IPS-18a (cell line): ENCODE data around the gene CITED1.

Experiments used
- H3K27ac ChIP-seq: one replicate; pipeline ENCODE4 v1.5.1; 2013; ENCODE audit warnings: low read length
- H3K27me3 ChIP-seq: one replicate; pipeline ENCODE4 v1.6.1; 2013; ENCODE audit warnings: mild to moderate bottlenecking, low read length; ENCODE audit not compliant: control insufficient read depth, insufficient read depth
- H3K36me3 ChIP-seq: one replicate; pipeline ENCODE4 v1.6.1; 2013; ENCODE audit warnings: low read depth, low read length; ENCODE audit not compliant: control insufficient read depth
- H3K4me1 ChIP-seq: one replicate; pipeline ENCODE4 v1.6.1; 2013; ENCODE audit warnings: low read depth, low read length; ENCODE audit not compliant: control insufficient read depth
- H3K4me3 ChIP-seq: one replicate; pipeline ENCODE4 v1.5.1; 2013; ENCODE audit warnings: low read length
- H3K9ac ChIP-seq: one replicate; pipeline ENCODE4 v1.6.1; 2013; ENCODE audit warnings: mild to moderate bottlenecking, low read length, moderate library complexity
- H3K9me3 ChIP-seq: one replicate; pipeline ENCODE4 v1.6.1; 2013; ENCODE audit warnings: low read depth, low read length; ENCODE audit not compliant: control insufficient read depth

CITED1 gene, protein sequence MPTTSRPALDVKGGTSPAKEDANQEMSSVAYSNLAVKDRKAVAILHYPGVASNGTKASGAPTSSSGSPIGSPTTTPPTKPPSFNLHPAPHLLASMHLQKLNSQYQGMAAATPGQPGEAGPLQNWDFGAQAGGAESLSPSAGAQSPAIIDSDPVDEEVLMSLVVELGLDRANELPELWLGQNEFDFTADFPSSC

DNA sequence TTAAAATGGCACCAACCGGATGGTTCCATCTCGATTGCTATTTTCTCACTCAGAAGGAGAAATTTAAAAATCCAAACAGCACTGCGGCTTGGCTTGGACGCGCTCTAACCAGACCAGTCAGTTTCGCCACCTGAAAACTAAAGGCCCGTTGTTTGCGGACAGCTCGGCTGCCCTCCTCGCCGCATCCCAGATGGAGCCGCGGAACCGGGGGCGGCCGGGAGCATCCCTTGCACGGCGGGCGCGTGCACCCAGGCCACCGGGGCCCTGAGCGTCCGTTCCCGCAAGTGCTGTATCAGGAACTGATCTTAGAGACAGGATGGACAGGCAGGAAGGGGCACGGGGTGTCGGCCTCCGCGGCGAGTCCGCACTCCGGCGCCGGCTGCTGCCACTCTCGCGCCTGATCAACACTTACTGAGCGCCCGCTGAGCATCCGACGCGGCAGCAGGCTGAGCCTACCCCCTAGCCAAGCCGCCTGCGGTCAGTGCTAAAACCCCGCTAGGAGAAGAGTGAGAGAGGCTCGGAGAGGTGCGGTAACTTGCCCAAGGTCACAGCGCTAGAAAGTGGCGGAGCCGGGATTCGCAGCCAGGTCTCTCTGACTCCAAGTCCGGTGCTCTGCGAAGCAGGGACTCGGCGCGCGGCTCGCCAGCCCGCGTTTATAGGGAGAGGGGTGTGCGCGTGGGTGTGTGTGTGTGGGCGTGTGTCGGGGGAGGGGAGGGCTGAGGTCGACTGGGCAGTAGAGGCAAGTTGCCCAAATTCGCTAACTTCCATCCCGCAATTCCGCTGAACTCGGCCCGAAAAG is at the start of gene CITED1:
TSS of gene CITED1 (minus strand) at position 629 of the 799 bp plus-strand sequence. CDS start 3,045 bp downstream, outside the sequence.
- peaks cover 78% of the 10 kb centered on the region for H3K27me3 ChIP-seq
- peak within 1 kb of the TSS; percentile 52 for H3K4me3 ChIP-seq

DNA sequence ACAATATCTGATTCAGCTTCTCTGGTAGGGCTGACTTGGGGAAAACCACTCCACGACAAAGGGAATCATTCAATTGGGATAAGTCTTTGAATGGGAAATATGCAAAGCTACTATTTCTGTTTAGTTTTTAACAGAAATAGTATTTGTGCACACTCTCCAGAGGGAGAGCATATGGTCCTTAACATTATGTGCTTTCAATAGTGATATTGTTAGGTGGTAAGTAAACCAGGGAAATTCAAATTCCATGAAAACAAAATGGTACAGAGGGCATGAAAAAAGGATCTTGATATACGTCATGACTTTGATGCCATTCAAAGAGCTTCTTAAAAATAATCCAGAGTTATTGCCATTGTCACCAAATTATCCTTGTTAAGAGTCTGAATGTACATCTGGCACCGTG is 47.1 kb upstream of the CITED1 start:
- Histone ChIP-seq H3K9me3 (no peaks in the 10 kb centered on the region), H3K36me3 (no peaks in the 10 kb centered on the region), H3K27ac (no peak overlapping the region), H3K27me3 (no peaks in the 10 kb centered on the region), H3K4me1 (no peaks in the 10 kb centered on the region), H3K9ac (no peak overlapping the region), H3K4me3 (no peak overlapping the region)

More for the DNA sequence above, at the start of gene CITED1:
- Histone ChIP-seq H3K9ac (no peak within 1 kb of the TSS), H3K4me1 (peaks cover 4% of the 10 kb centered on the region), H3K27ac (no peak within 1 kb of the TSS), H3K36me3 (no peaks in the 10 kb centered on the region), H3K9me3 (peaks cover 19% of the 10 kb centered on the region)

DNA sequence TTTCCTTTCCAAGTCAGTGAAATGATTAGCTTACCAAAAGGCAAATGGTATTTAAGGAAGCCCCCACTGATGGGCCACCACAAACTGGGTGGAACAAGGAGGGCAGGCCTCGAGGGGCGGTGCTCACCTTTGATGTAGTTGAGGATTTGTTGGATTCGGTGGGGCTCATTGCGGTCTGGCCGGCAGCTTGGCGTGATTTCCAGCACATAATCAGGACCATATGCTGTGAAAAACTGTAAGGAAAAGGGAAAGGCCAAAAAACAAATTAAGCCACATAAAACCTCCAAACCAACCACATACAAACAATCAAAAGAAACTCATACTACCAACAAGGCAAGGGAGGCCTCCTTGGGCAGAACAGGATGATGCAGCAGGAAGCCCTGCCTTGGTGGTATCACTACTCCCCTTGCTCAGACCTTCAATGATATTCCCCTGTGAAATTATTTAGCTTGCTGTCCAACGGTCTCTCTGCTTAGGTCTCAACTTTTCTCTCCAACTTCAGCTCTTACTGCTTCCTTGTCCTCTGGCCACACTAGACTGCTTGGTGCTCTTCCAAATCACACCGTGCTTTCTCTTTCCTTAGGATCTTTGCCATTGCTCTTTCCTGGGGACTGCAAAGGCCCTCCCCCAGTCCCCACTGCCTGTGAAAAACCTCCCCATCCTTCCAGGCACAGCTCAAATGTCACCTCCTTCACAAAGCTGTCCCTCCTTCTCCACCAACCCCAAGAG is 46.1 kb upstream of the CITED1 start:
- Histone ChIP-seq H3K27me3 (no peaks in the 10 kb centered on the region), H3K9me3 (no peaks in the 10 kb centered on the region), H3K9ac (no peak overlapping the region), H3K4me3 (no peak overlapping the region), H3K4me1 (no peaks in the 10 kb centered on the region), H3K36me3 (no peaks in the 10 kb centered on the region), H3K27ac (no peak overlapping the region)

DNA sequence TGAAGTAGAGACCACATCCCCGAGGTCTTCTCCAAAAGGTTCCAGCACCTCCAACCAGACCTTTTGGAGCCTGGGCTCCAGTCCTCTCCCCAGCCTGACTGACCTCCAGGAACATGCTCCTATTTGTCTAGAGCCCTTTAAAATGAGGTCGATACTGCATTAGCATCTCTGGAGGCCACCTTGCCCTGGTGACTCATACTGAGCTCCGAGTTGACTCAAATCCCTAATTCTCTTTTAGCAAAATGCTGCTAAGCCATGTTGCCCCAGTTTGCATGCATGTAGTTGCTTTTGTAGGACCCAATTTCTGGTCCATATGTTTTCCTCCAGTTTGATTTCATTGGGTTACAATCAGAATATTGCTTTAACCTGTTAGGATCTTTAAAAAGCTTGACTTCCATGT is 43.5 kb upstream of the CITED1 start:
- H3K9ac ChIP-seq: no peak overlapping the region
- no peak overlapping the region for H3K27ac ChIP-seq
- H3K4me3 ChIP-seq: no peak overlapping the region
- H3K36me3 ChIP-seq: no peaks in the 10 kb centered on the region
- no peaks in the 10 kb centered on the region for H3K4me1 ChIP-seq
- H3K27me3 ChIP-seq: no peaks in the 10 kb centered on the region
- H3K9me3 ChIP-seq: no peaks in the 10 kb centered on the region

DNA sequence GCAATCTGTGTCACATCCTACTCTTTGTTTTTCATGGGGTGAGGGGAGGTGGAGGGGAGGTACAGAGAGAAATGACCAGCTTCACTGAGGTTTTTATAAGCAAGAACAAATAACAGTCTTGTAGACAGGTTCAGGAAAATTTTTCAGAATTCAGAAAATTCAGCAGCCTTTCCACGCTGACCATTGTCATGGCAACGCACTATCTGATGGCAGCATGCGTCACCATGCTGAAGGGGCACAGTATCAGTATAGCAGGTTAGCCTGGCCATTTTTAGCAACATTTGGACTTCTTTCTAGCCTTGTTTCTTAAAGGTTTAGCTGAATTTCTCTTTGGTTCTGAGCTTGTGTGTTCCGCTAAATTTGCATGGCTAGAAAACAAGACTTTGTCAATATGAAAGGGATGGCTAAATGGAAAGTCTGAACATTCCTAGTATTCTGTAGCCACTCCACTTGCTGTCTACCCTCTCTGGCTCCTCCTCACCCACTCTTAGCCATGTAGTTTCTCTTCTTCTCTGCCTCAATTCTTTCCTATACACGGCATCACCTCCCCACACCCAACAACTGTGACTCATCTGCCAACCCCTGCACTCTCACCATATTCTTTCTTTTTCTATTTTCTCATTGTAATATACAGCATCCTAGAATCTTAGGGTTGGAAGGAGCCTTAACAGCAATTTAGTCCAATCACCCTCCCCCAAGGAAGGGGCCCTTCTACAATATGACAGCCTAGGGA is 42.7 kb upstream of the CITED1 start:
- H3K27me3 ChIP-seq: no peaks in the 10 kb centered on the region
- H3K9me3 ChIP-seq: no peaks in the 10 kb centered on the region
- H3K36me3 ChIP-seq: no peaks in the 10 kb centered on the region
- no peak overlapping the region for H3K4me3 ChIP-seq
- H3K4me1 ChIP-seq: no peaks in the 10 kb centered on the region
- no peak overlapping the region for H3K9ac ChIP-seq
- no peak overlapping the region for H3K27ac ChIP-seq

DNA sequence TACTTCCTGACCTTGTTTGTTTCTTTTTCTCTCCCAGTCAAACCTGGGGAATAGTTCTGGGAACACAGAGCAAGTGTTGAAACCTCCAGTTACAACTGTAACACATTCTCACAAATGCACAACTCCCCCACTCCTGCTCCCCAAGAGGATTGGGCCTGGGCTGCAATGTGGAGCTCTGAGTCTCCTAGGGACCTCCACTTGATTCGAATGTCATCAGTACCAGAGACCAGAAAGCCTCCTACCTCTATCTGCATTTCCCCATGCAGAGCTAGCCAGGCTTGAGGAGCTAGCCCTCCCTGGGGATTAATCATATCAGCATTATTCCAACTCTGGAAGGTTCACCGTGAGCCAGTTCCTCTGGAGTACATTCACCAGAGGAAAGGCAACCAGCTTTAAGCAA is 41.7 kb upstream of the CITED1 start:
- Histone ChIP-seq H3K9ac (no peak overlapping the region), H3K36me3 (no peaks in the 10 kb centered on the region), H3K4me1 (no peaks in the 10 kb centered on the region), H3K9me3 (no peaks in the 10 kb centered on the region), H3K27ac (no peak overlapping the region), H3K27me3 (no peaks in the 10 kb centered on the region), H3K4me3 (no peak overlapping the region)

DNA sequence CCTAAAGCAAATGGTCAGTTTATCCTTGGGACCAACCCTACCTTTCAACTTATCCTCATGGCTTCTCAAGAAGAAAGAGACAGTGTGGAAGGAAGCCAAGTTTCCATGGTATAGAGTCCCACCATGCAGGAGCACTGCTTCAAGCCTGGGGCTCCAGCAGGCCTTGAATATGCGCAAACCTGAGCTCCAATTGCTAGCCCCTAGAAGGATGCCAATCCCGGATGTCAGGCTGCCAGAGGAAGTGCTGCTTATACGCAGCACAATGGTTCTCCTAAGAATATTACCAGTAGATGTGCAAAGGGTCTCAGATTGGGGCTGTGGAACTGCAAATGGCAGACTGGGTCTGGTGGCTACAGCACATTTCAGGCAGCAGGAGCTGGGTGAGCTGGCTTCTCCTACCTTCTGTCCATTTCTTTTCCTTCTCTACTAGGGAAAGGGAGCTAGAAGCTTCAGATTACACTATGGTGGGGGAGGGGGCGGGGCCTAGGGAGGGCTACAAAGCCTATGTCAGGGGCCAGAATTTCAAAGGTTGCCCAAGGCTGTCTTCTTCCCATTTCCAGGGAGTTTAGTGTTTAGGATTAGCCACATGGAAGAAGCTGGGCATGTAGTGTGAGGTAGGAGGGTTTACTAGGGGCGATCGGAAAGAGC is 40.7 kb upstream of the CITED1 start:
- no peaks in the 10 kb centered on the region for H3K27me3 ChIP-seq
- H3K36me3 ChIP-seq: no peaks in the 10 kb centered on the region
- no peak overlapping the region for H3K27ac ChIP-seq
- no peak overlapping the region for H3K9ac ChIP-seq
- no peak overlapping the region for H3K4me3 ChIP-seq
- peaks cover 2% of the 10 kb centered on the region for H3K9me3 ChIP-seq
- H3K4me1 ChIP-seq: no peaks in the 10 kb centered on the region

DNA sequence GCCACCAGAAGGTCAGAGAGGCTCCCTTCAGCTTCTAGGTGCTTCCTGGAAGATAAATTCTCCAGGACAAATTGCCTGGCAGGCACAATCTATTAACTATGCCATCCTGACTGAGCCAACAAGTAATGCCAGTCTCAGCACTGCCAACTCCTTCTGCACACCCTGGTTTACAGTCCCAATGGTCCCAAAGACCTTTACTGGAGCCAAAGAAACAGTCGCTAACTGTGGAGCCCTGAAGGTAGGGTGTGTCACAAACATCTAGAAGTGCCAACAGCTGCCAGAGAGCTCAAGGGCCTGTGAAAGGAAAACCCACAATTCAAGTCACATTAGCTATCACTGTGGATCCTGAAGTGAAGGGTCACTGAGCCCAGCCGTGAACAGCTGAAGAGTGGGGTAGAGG is 34.9 kb upstream of the CITED1 start:
- H3K27me3 ChIP-seq: no peaks in the 10 kb centered on the region
- H3K4me3 ChIP-seq: no peak overlapping the region
- no peaks in the 10 kb centered on the region for H3K4me1 ChIP-seq
- H3K36me3 ChIP-seq: no peaks in the 10 kb centered on the region
- no peak overlapping the region for H3K9ac ChIP-seq
- H3K9me3 ChIP-seq: peaks cover 2% of the 10 kb centered on the region
- no peak overlapping the region for H3K27ac ChIP-seq

DNA sequence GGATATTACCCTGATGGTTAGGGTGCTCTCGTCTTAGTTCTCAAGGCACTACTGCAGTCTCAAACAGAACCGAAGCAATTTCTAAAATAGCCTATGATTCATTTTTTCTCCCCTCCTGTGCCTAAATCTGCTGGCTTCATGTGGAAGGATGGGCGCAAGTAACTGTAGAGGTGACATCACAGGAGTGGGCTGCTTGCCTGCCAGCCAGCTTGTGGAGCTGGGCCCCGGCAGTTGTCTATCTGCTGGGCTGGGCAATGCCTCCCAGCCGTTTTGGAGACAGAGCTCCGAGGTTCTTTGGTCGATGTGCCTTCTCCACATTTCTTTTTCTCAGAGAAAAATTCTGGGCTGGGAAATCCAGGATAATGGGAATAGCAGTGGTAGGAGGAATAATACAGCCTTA is 34.3 kb upstream of the CITED1 start:
- Histone ChIP-seq H3K36me3 (no peaks in the 10 kb centered on the region), H3K4me1 (no peaks in the 10 kb centered on the region), H3K9me3 (peaks cover 2% of the 10 kb centered on the region), H3K9ac (no peak overlapping the region), H3K27me3 (no peaks in the 10 kb centered on the region), H3K27ac (no peak overlapping the region), H3K4me3 (no peak overlapping the region)

DNA sequence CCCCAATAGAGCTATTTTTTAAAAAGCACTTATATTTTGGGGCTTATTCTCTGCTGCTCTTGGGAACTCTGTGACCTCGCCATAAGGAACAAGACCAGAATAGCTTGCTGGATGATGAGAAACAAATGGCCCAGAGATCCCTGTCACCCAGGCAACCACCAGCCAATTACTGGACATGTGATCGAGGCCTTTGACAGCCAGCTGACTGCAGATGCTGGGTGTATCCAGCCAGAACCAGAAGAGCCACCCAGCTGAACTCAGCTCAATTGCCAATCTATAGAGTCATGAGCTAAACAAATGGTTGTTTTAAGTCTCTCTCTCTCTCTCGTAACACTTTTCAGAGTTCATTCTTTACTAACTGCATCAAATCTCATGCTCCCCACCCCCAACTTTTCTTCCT is 24.4 kb upstream of the CITED1 start:
- no peaks in the 10 kb centered on the region for H3K4me1 ChIP-seq

More for the DNA sequence above, 24.4 kb upstream of the CITED1 start:
- H3K4me3 ChIP-seq: no peak overlapping the region
- H3K9me3 ChIP-seq: peaks cover 20% of the 10 kb centered on the region
- no peaks in the 10 kb centered on the region for H3K27me3 ChIP-seq
- no peak overlapping the region for H3K9ac ChIP-seq
- no peak overlapping the region for H3K27ac ChIP-seq
- no peaks in the 10 kb centered on the region for H3K36me3 ChIP-seq
